Neural cell (in vitro differentiated cells): ENCODE measurements around the gene STIM2. TPM values are rescaled to one million over a fixed set of nuclear protein-coding genes. Genes with fewer than 3 reads are reported as not detected.

Experiments used
- H2AFZ ChIP-seq: fragments of 200-600, 300-800 bp; sonication (generic), shearing (Covaris generic); 2 replicates; pipeline ENCODE4 v1.6.0; 2014; ENCODE audit warnings: low read depth, mild to moderate bottlenecking, antibody characterized with exemption, low read length, moderate library complexity
- H3F3A ChIP-seq: fragments of 200-600 bp; shearing (Covaris generic); 2 replicates; pipeline ENCODE4 v1.6.1; 2016; ENCODE audit warnings: mild to moderate bottlenecking, moderate library complexity, mixed read lengths, antibody characterized with exemption, low read length; ENCODE audit not compliant: insufficient read depth, poor library complexity, severe bottlenecking
- H3K27ac ChIP-seq: fragments of 200-600, 300-800 bp; sonication (generic), shearing (Covaris generic); 2 replicates; pipeline ENCODE4 v1.5.1; 2014; ENCODE audit warnings: mild to moderate bottlenecking, low read length, moderate library complexity
- H3K27me3 ChIP-seq: fragments of 300-800, 200-600 bp; sonication (generic), shearing (Covaris generic); 2 replicates; pipeline ENCODE4 v1.6.0; 2014; ENCODE audit warnings: mild to moderate bottlenecking, low read depth, low read length, moderate library complexity; ENCODE audit not compliant: insufficient read depth
- H3K36me3 ChIP-seq: fragments of 300-800, 200-600 bp; sonication (generic), shearing (Covaris generic); 2 replicates; pipeline ENCODE4 v1.5.1; 2014; ENCODE audit warnings: mild to moderate bottlenecking, antibody characterized with exemption, low read length, moderate library complexity; ENCODE audit not compliant: insufficient read depth
- H3K4me2 ChIP-seq: fragments of 300-800, 200-600 bp; sonication (generic), shearing (Covaris generic); 2 replicates; pipeline ENCODE4 v1.6.0; 2014; ENCODE audit warnings: mild to moderate bottlenecking, low read length
- H3K4me3 ChIP-seq: fragments of 300-800, 200-600 bp; sonication (generic), shearing (Covaris generic); 2 replicates; pipeline ENCODE4 v1.5.1; 2014; ENCODE audit warnings: mild to moderate bottlenecking, low read length, moderate library complexity
- H3K79me2 ChIP-seq: fragments of 200-600 bp; shearing (Covaris generic); replicated peaks from 2 replicates; pipeline ENCODE4 v1.6.0; 2014; ENCODE audit warnings: mild to moderate bottlenecking, low read length, moderate library complexity; ENCODE audit not compliant: insufficient read depth
- H3K9ac ChIP-seq: fragments of 300-800, 200-600 bp; sonication (generic), shearing (Covaris generic); 2 replicates; pipeline ENCODE4 v1.6.1; 2016; ENCODE audit warnings: mild to moderate bottlenecking, low read length, mixed read lengths
- H3K9me2 ChIP-seq: fragments of 200-600 bp; shearing (Covaris generic); 2 replicates; pipeline ENCODE4 v1.6.1; 2016; ENCODE audit warnings: mild to moderate bottlenecking, low read length, mixed read lengths; ENCODE audit not compliant: insufficient read depth
- H3K9me3 ChIP-seq: fragments of 200-600, 300-800 bp; sonication (generic), shearing (Covaris generic); 2 replicates; pipeline ENCODE4 v1.6.1; 2016; ENCODE audit warnings: mild to moderate bottlenecking, mixed run types, low read length, moderate library complexity, mixed read lengths
- H4K20me1 ChIP-seq: fragments of 200-600 bp; shearing (Covaris generic); 2 replicates; pipeline ENCODE4 v1.6.1; 2016; ENCODE audit warnings: mild to moderate bottlenecking, mixed run types; ENCODE audit not compliant: insufficient read depth
- EP300 ChIP-seq: fragments of 450-650 bp; conservative IDR thresholded peaks from 2 replicates; pipeline ENCODE4 v1.6.1; 2014; ENCODE audit warnings: antibody characterized with exemption, mild to moderate bottlenecking, moderate library complexity; ENCODE audit not compliant: poor library complexity, severe bottlenecking
- EZH2 ChIP-seq: fragments of 200-600, 300-800 bp; shearing (Covaris generic), sonication (generic); IDR thresholded peaks from 2 replicates; pipeline ENCODE4 v1.6.1; 2014; ENCODE audit warnings: antibody characterized with exemption, low read length, borderline replicate concordance, mild to moderate bottlenecking; ENCODE audit not compliant: insufficient read depth, poor library complexity, severe bottlenecking
- MXI1 ChIP-seq: fragments of 450-650 bp; conservative IDR thresholded peaks from 2 replicates; pipeline ENCODE4 v1.6.1; 2014; ENCODE audit warnings: antibody characterized with exemption, mild to moderate bottlenecking; ENCODE audit not compliant: poor library complexity, severe bottlenecking
- POLR2AphosphoS5 ChIP-seq: IDR thresholded peaks from 2 replicates; pipeline ENCODE4 v1.6.1; 2012
- RAD21 ChIP-seq: fragments of 450-650 bp; conservative IDR thresholded peaks from 2 replicates; pipeline ENCODE4 v1.6.1; 2014; ENCODE audit warnings: antibody characterized with exemption, mild to moderate bottlenecking, moderate library complexity
- SMC3 ChIP-seq: fragments of 450-650 bp; conservative IDR thresholded peaks from 2 replicates; pipeline ENCODE4 v1.6.1; 2014; ENCODE audit warnings: antibody characterized with exemption, mild to moderate bottlenecking, moderate library complexity; ENCODE audit not compliant: poor library complexity
- TAF1 ChIP-seq: IDR thresholded peaks from 2 replicates; pipeline ENCODE4 v1.6.1; 2012; ENCODE audit warnings: low read depth
- polyA plus RNA-seq: library from polyadenylated mRNA; depleted of rRNA; stranded (reverse); fragments of >200 nt; gene quantifications from 2 replicates; pipeline ENCODE4 v1.2.3, GENCODE V29; 2014
- TF ChIP-seq, protein P1 (sequence below): fragments of 450-650 bp; IDR thresholded peaks from 2 replicates; pipeline ENCODE4 v1.5.1; 2014; ENCODE audit warnings: antibody characterized with exemption, mild to moderate bottlenecking, moderate library complexity; ENCODE audit not compliant: poor library complexity, severe bottlenecking
- TF ChIP-seq, protein P2 (sequence below): IDR thresholded peaks from 2 replicates; pipeline ENCODE4 v1.6.1; 2012; ENCODE audit warnings: borderline replicate concordance

The STIM2 gene
- polyA plus RNA-seq, 1 donor from 2014 or later, result 25.3 TPM

DNA sequence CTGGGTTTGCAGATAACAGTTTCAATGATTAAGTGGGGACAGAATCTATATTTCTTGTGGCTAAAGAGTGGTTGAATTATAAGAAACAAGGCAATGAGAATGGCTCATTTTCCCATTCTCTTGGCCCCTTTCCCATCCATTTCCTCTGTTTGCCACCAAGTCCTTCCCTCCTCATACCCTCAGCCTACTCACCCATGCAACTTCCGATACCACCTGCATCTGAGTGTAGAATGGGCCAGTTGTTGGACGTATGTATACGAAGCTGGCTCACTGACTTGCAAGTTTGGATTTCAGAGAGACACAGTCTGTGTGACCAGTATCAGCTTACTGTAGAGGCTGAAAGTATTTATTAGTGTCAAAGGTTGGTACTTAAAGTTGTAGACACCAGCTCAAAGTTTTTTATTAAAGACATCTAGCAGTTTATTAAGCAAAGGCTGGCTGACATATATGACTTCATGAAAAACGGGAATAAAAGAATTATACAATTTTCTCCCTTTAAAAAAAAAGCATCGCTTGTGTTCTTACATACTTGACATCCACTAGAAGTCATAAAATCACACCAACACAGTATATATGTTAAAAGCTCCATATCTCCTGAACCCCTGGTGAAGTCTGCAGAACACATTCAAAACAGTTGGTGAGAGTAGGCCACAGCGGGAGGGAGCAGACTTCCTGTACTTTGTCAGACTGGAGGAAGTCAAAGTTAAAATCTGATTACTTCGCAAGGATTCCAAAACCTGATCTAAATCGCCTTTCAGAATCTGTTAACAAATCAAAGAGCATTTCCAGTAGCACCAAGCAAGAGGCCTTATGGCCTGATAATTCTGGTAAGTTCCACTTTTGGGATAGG is 22.4 kb upstream of the STIM2 start:
- no peaks in the 10 kb centered on the region for H3K9me2 ChIP-seq
- no peak overlapping the region for H3K4me3 ChIP-seq
- no peaks in the 10 kb centered on the region for H4K20me1 ChIP-seq
- no peak for TF ChIP-seq SMC3
- no peak for TF ChIP-seq POLR2AphosphoS5
- no peak for TF ChIP-seq TAF1
- no peak for TF ChIP-seq RAD21
- no peak for TF ChIP-seq EZH2
- no peak for TF ChIP-seq MXI1
- no peak for TF ChIP-seq EP300
- TF ChIP-seq, protein P1, sequence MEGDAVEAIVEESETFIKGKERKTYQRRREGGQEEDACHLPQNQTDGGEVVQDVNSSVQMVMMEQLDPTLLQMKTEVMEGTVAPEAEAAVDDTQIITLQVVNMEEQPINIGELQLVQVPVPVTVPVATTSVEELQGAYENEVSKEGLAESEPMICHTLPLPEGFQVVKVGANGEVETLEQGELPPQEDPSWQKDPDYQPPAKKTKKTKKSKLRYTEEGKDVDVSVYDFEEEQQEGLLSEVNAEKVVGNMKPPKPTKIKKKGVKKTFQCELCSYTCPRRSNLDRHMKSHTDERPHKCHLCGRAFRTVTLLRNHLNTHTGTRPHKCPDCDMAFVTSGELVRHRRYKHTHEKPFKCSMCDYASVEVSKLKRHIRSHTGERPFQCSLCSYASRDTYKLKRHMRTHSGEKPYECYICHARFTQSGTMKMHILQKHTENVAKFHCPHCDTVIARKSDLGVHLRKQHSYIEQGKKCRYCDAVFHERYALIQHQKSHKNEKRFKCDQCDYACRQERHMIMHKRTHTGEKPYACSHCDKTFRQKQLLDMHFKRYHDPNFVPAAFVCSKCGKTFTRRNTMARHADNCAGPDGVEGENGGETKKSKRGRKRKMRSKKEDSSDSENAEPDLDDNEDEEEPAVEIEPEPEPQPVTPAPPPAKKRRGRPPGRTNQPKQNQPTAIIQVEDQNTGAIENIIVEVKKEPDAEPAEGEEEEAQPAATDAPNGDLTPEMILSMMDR, result no peak
- TF ChIP-seq, protein P2, sequence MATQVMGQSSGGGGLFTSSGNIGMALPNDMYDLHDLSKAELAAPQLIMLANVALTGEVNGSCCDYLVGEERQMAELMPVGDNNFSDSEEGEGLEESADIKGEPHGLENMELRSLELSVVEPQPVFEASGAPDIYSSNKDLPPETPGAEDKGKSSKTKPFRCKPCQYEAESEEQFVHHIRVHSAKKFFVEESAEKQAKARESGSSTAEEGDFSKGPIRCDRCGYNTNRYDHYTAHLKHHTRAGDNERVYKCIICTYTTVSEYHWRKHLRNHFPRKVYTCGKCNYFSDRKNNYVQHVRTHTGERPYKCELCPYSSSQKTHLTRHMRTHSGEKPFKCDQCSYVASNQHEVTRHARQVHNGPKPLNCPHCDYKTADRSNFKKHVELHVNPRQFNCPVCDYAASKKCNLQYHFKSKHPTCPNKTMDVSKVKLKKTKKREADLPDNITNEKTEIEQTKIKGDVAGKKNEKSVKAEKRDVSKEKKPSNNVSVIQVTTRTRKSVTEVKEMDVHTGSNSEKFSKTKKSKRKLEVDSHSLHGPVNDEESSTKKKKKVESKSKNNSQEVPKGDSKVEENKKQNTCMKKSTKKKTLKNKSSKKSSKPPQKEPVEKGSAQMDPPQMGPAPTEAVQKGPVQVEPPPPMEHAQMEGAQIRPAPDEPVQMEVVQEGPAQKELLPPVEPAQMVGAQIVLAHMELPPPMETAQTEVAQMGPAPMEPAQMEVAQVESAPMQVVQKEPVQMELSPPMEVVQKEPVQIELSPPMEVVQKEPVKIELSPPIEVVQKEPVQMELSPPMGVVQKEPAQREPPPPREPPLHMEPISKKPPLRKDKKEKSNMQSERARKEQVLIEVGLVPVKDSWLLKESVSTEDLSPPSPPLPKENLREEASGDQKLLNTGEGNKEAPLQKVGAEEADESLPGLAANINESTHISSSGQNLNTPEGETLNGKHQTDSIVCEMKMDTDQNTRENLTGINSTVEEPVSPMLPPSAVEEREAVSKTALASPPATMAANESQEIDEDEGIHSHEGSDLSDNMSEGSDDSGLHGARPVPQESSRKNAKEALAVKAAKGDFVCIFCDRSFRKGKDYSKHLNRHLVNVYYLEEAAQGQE, result no peak
- H3K9me3 ChIP-seq, result no peaks in the 10 kb centered on the region
- no peaks in the 10 kb centered on the region for H3F3A ChIP-seq
- H2AFZ ChIP-seq, result no peak overlapping the region
- H3K79me2 ChIP-seq, result no peaks in the 10 kb centered on the region
- H3K27me3 ChIP-seq, result no peaks in the 10 kb centered on the region
- no peak overlapping the region for H3K4me2 ChIP-seq
- no peak overlapping the region for H3K9ac ChIP-seq
- no peak overlapping the region for H3K27ac ChIP-seq
- no peaks in the 10 kb centered on the region for H3K36me3 ChIP-seq

DNA sequence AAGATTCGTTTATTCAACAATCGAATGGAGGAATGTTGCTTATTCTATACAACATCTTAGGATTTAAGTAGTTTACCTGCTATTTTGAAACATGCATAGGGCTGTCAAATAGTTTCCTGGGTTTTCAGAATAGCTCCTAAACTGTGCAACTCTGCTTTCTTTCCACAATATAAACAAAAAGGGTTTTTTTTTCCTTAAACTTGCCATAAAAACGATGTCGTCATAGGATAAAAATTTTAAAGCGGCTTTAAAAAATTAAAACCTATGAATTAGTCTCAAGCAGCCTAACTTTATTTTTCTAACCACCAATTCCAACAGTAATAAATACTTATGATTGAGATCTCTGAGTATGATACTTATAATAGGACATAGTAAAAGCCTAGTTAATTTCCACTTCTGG is 21.6 kb upstream of the STIM2 start:
- H2AFZ ChIP-seq, result no peak overlapping the region
- H3K4me3 ChIP-seq, result no peak overlapping the region
- no peaks in the 10 kb centered on the region for H3F3A ChIP-seq
- TF ChIP-seq, protein P1, result no peak
- no peak for TF ChIP-seq POLR2AphosphoS5
- TF ChIP-seq RAD21, result no peak
- no peak overlapping the region for H3K9ac ChIP-seq
- no peak overlapping the region for H3K27ac ChIP-seq
- H3K4me2 ChIP-seq, result no peak overlapping the region
- no peaks in the 10 kb centered on the region for H3K9me3 ChIP-seq
- H3K79me2 ChIP-seq, result no peaks in the 10 kb centered on the region
- H4K20me1 ChIP-seq, result no peaks in the 10 kb centered on the region
- no peaks in the 10 kb centered on the region for H3K27me3 ChIP-seq
- H3K36me3 ChIP-seq, result no peaks in the 10 kb centered on the region
- no peaks in the 10 kb centered on the region for H3K9me2 ChIP-seq
